Erythroblast (primary cell): Measurements from ENCODE around the gene GXYLT1.

Experiments used
- GATA1 ChIP-seq: IDR thresholded peaks from 2 replicates; pipeline ENCODE4 v1.6.1; 2011; ENCODE audit warnings: low read depth, mild to moderate bottlenecking, control low read depth, low read length, moderate library complexity
- POLR2A ChIP-seq: IDR thresholded peaks from 2 replicates; pipeline ENCODE4 v1.6.1; 2011; ENCODE audit warnings: mild to moderate bottlenecking, low read length

GRCh38 chr12:42125388-42125767 lies 19.3 kb downstream of the GXYLT1 start:
- no peak for TF ChIP-seq POLR2A
- no peak for TF ChIP-seq GATA1
